GM12891 (cell line): ENCODE data around the gene DGKZ.

Experiments
- POLR2A ChIP-seq: IDR thresholded peaks from 2 replicates; pipeline ENCODE4 v1.6.1; 2011; ENCODE audit warnings: low read depth, low read length, control low read depth
- POLR2AphosphoS5 ChIP-seq: IDR thresholded peaks from 2 replicates; pipeline ENCODE4 v1.6.1; 2011; ENCODE audit warnings: low read depth, low read length, control low read depth
- TAF1 ChIP-seq: IDR thresholded peaks from 2 replicates; pipeline ENCODE4 v1.6.1; 2011; ENCODE audit warnings: low read depth, low read length, control low read depth

- TF ChIP-seq POLR2A = no peak
- TF ChIP-seq POLR2AphosphoS5 = no peak
- TF ChIP-seq TAF1 = no peak
Observed at GRCh38 chr11:46348566-46349401, 1.5 kb downstream of the DGKZ start.
